GM23248 (cell line): Measurements from ENCODE around the gene ANKRD12.

Experiments used
- EZH2 ChIP-seq: fragments of 200-600 bp; sonication (generic); IDR thresholded peaks from 2 replicates; pipeline ENCODE4 v1.6.1; 2018; ENCODE audit warnings: antibody characterized with exemption, mild to moderate bottlenecking; ENCODE audit not compliant: insufficient read depth, poor library complexity, severe bottlenecking
- EZH2phosphoT487 ChIP-seq: fragments of 200-600 bp; sonication (generic); IDR thresholded peaks from 2 replicates; pipeline ENCODE4 v1.6.1; 2018; ENCODE audit warnings: antibody characterized with exemption, moderate library complexity, mild to moderate bottlenecking, low read depth; ENCODE audit not compliant: insufficient read depth

DNA sequence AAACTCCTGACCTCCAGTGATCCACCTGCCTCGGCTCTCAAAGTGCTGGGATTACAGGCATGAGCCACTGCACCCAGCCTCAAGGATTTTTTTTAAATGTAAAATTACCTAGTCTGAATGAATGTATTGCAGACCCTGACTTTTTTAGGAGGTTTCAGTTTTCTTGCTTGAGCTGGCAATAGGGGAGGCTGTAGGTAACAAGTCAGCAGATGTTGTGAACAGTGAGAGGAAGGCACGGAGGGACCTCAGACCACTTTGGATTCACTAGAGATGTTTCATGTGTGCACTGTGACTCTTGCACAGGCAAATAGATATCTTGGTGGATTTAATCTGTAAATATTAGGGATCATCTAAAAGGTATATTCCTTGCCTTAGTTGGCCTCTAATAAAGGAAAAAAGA is 27.7 kb upstream of the ANKRD12 start:
- TF ChIP-seq EZH2 = no peak
- no peak for TF ChIP-seq EZH2phosphoT487
